CD8-positive, alpha-beta memory T cell (primary cell): Measurements from ENCODE around the gene RAB11B. TPM values are rescaled to one million over a fixed set of nuclear protein-coding genes. Genes with fewer than 3 reads are reported as not detected.
"Not testable (repeated sequence)": the region's sequence is repeated elsewhere in the genome, so short reads cannot be mapped to it uniquely, and the experiment has no call there.

ENCODE experiments used
- CTCF ChIA-PET: fragments of 350-600 bp; sonication (Branson Sonifier 250); formaldehyde crosslinking; loops from one replicate; lab custom pipeline; 2021; ENCODE audit warnings: antibody characterized with exemption; lab: Charles Lee
- POLR2A ChIA-PET: fragments of 350-600 bp; sonication (Branson Sonifier 250); formaldehyde crosslinking; loops from one replicate; lab custom pipeline; 2021; ENCODE audit warnings: antibody characterized with exemption; lab: Charles Lee
- DNase-seq, 5 donors: peaks; one replicate each; pipeline versions ENCODE4 v3.0.0 to v3.0.0-alpha.2; 2020 to 2022; ENCODE audit warnings: mixed read lengths in 1 of 5
- H3K27ac ChIP-seq: one replicate; pipeline ENCODE4 v1.7.0; 2013; ENCODE audit warnings: low read depth, mild to moderate bottlenecking, low read length, moderate library complexity
- H3K27me3 ChIP-seq: 2 replicates; pipeline ENCODE4 v1.7.0; 2013; ENCODE audit warnings: low read length, mild to moderate bottlenecking; ENCODE audit not compliant: insufficient read depth, poor library complexity, severe bottlenecking
- H3K36me3 ChIP-seq: 2 replicates; pipeline ENCODE4 v1.7.0; 2013; ENCODE audit warnings: mild to moderate bottlenecking, low read length, moderate library complexity; ENCODE audit not compliant: insufficient read depth
- H3K4me1 ChIP-seq: 2 replicates; pipeline ENCODE4 v1.7.0; 2013; ENCODE audit warnings: mild to moderate bottlenecking, low read length, moderate library complexity; ENCODE audit not compliant: insufficient read depth
- H3K4me3 ChIP-seq: 2 replicates; pipeline ENCODE4 v1.7.0; 2013; ENCODE audit warnings: mild to moderate bottlenecking, low read length
- H3K9me3 ChIP-seq: 2 replicates; pipeline ENCODE4 v1.7.0; 2013; ENCODE audit warnings: mild to moderate bottlenecking, low read length
- H3K27ac Mint-ChIP-seq, 8 donors: one replicate each; pipeline ENCODE4 v1.8.0; 2020 to 2021; ENCODE audit warnings: mixed read lengths in 8 of 8, mild to moderate bottlenecking in 6 of 8, inconsistent platforms in 3 of 8, moderate library complexity in 3 of 8
- H3K27me3 Mint-ChIP-seq, 2 donors: one replicate each; pipeline ENCODE4 v1.8.0; 2020 to 2021; ENCODE audit warnings: mixed read lengths in 2 of 2, mild to moderate bottlenecking in 1 of 2, moderate library complexity in 1 of 2
- H3K36me3 Mint-ChIP-seq, 3 donors: one replicate each; pipeline ENCODE4 v1.8.0; 2020 to 2021; ENCODE audit warnings: mixed read lengths in 3 of 3, inconsistent platforms in 1 of 3, mild to moderate bottlenecking in 1 of 3
- H3K4me1 Mint-ChIP-seq, 3 donors: one replicate each; pipeline ENCODE4 v1.8.0; 2020 to 2021; ENCODE audit warnings: mixed read lengths in 3 of 3, inconsistent platforms in 1 of 3, mild to moderate bottlenecking in 1 of 3
- H3K4me3 Mint-ChIP-seq, 7 donors: one replicate each; pipeline ENCODE4 v1.8.0; 2020 to 2021; ENCODE audit warnings: mixed read lengths in 7 of 7, mild to moderate bottlenecking in 6 of 7, moderate library complexity in 4 of 7, inconsistent platforms in 2 of 7
- H3K9me3 Mint-ChIP-seq, 5 donors: one replicate each; pipeline ENCODE4 v1.8.0; 2020 to 2022; ENCODE audit warnings: mixed read lengths in 5 of 5, mild to moderate bottlenecking in 3 of 5, moderate library complexity in 2 of 5, inconsistent platforms in 1 of 5
- polyA plus RNA-seq: library from polyadenylated mRNA; unstranded; fragments of 300-500 nt; fragmentation: Illumina TruSeq; gene quantifications from one replicate; pipeline ENCODE4 v1.2.3, GENCODE V29; 2021
- total RNA-seq, 2 experiments: library from RNA; stranded (reverse); gene quantifications; one replicate each; pipeline ENCODE4 v1.2.3, GENCODE V29; 2021

Gene RAB11B
- total and polyA plus RNA-seq, 3 experiments from 2014 or later = 61.7 to 87.4 (median 69.7) TPM

GRCh38 chr19:8429044-8429443 lies 38.9 kb downstream of the RAB11B start:
- DNase-seq = no peak
- POLR2A ChIA-PET = no interaction called here
- Histone ChIP-seq H3K36me3 (no peaks in the 10 kb centered on the region), H3K27me3 (no peaks in the 10 kb centered on the region), H3K4me3 (no peak overlapping the region), H3K27ac (no peak overlapping the region), H3K9me3 (no peaks in the 10 kb centered on the region), H3K4me1 (no peaks in the 10 kb centered on the region)
- H3K27ac Mint-ChIP-seq = peak overlapping the region in 1 of 8 donors; percentile 24
- no peaks in the 10 kb centered on the region for H3K4me1 Mint-ChIP-seq
- peaks cover 0 to 34% (median 8%) of the 10 kb centered on the region in 3 donors for H3K36me3 Mint-ChIP-seq
- H3K9me3 Mint-ChIP-seq = no peaks in the 10 kb centered on the region
- H3K4me3 Mint-ChIP-seq = no peak overlapping the region
- no peaks in the 10 kb centered on the region for H3K27me3 Mint-ChIP-seq
- CTCF ChIA-PET = no interaction called here

GRCh38 chr19:8429826-8430225 lies 39.7 kb downstream of the RAB11B start:
- Histone ChIP-seq H3K36me3 (no peaks in the 10 kb centered on the region), H3K9me3 (no peaks in the 10 kb centered on the region), H3K4me1 (no peaks in the 10 kb centered on the region), H3K27me3 (no peaks in the 10 kb centered on the region), H3K4me3 (no peak overlapping the region), H3K27ac (no peak overlapping the region)
- ChIA-PET POLR2A (no interaction called here), CTCF (interaction anchor here (2.0 kb wide), 1 partner anchor 149 kb away, joined by 4 read pairs; no protein-coding TSS in a partner anchor)
- no peaks in the 10 kb centered on the region for H3K27me3 Mint-ChIP-seq
- H3K9me3 Mint-ChIP-seq = no peaks in the 10 kb centered on the region
- peaks cover 0 to 30% (median 8%) of the 10 kb centered on the region in 3 donors for H3K36me3 Mint-ChIP-seq
- no peak overlapping the region for H3K4me3 Mint-ChIP-seq
- H3K4me1 Mint-ChIP-seq = no peaks in the 10 kb centered on the region
- H3K27ac Mint-ChIP-seq = peak overlapping the region in 1 of 8 donors; percentile 46
- no peak for DNase-seq

GRCh38 chr19:8430650-8431049 lies 40.5 kb downstream of the RAB11B start:
- Histone ChIP-seq H3K36me3 (no peaks in the 10 kb centered on the region), H3K27ac (no peak overlapping the region), H3K27me3 (no peaks in the 10 kb centered on the region), H3K4me3 (no peak overlapping the region), H3K9me3 (no peaks in the 10 kb centered on the region), H3K4me1 (no peaks in the 10 kb centered on the region)
- ChIA-PET CTCF (interaction anchor here (0.6 to 2.0 kb wide), 2 partner anchors 10 to 148 kb away, joined by 3 to 4 read pairs; no protein-coding TSS in a partner anchor), POLR2A (no interaction called here)
- Mint-ChIP-seq H3K4me1 (no peaks in the 10 kb centered on the region), H3K4me3 (no peak overlapping the region), H3K27me3 (no peaks in the 10 kb centered on the region), H3K27ac (peak overlapping the region in 1 of 8 donors; percentile 44), H3K36me3 (peaks cover 0 to 30% (median 10%) of the 10 kb centered on the region in 3 donors), H3K9me3 (no peaks in the 10 kb centered on the region)
- no peak for DNase-seq

- H3K4me3 Mint-ChIP-seq = no peak overlapping the region
- DNase-seq = no peak
- H3K27ac ChIP-seq = no peak overlapping the region
- H3K4me1 Mint-ChIP-seq = no peaks in the 10 kb centered on the region
- H3K4me1 ChIP-seq = no peaks in the 10 kb centered on the region
- no peaks in the 10 kb centered on the region for H3K27me3 ChIP-seq
- no peak overlapping the region for H3K27ac Mint-ChIP-seq
- ChIA-PET CTCF (interaction anchor here (1.7 kb wide), 1 partner anchor 25 kb away, joined by 4 read pairs; the partner anchor contains the start of gene MARCHF2), POLR2A (no interaction called here)
- H3K9me3 ChIP-seq = no peaks in the 10 kb centered on the region
- H3K27me3 Mint-ChIP-seq = no peaks in the 10 kb centered on the region
- no peaks in the 10 kb centered on the region for H3K9me3 Mint-ChIP-seq
- H3K4me3 ChIP-seq = no peak overlapping the region
- no peaks in the 10 kb centered on the region for H3K36me3 ChIP-seq
- H3K36me3 Mint-ChIP-seq = peaks cover 0 to 15% (median 2%) of the 10 kb centered on the region in 3 donors
These were observed 48.1 kb downstream of the RAB11B start for GRCh38 chr19:8438236-8438635.

- Histone ChIP-seq H3K4me3 (no peak overlapping the region), H3K4me1 (peaks cover 12% of the 10 kb centered on the region), H3K36me3 (peaks cover 6% of the 10 kb centered on the region), H3K9me3 (no peaks in the 10 kb centered on the region), H3K27me3 (no peaks in the 10 kb centered on the region), H3K27ac (no peak overlapping the region)
- peaks cover 0 to 30% (median 4%) of the 10 kb centered on the region in 3 donors for H3K36me3 Mint-ChIP-seq
- ChIA-PET CTCF (interaction anchor here (0.8 to 1.4 kb wide), 4 partner anchors 8 to 139 kb away, joined by 3 to 5 read pairs (median 3); partner anchors contain the start of gene MARCHF2), POLR2A (interaction anchor here (0.8 kb wide), 1 partner anchor 136 kb away, joined by 3 read pairs; the partner anchor contains the start of gene MYO1F)
- no peak for DNase-seq
- H3K4me1 Mint-ChIP-seq = peaks cover 21 to 24% (median 23%) of the 10 kb centered on the region in 3 donors
- H3K9me3 Mint-ChIP-seq = no peaks in the 10 kb centered on the region
- peak overlapping the region in 4 of 7 donors; percentile 32 to 74 (median 40) for H3K4me3 Mint-ChIP-seq
- H3K27me3 Mint-ChIP-seq = no peaks in the 10 kb centered on the region
- peak overlapping the region in 1 of 8 donors; percentile 62 for H3K27ac Mint-ChIP-seq
These were observed 51.8 kb downstream of the RAB11B start for GRCh38 chr19:8441725-8442544.

GRCh38 chr19:8444140-8444676 lies 54.0 kb downstream of the RAB11B start:
- not testable (repeated sequence) for H3K27me3 Mint-ChIP-seq

GRCh38 chr19:8444677-8445487 lies 54.7 kb downstream of the RAB11B start, which contains the start of gene HNRNPM:
Gene HNRNPM (plus strand): TSS chr19:8444975. CDS start chr19:8444999, 24 bp downstream.
- H3K27me3 ChIP-seq = no peaks in the 10 kb centered on the region
- H3K9me3 Mint-ChIP-seq = no peaks in the 10 kb centered on the region
- peaks cover 39% of the 10 kb centered on the region for H3K4me1 ChIP-seq
- H3K27ac Mint-ChIP-seq = peak within 1 kb of the TSS; percentile 93 to 100 (median 99)
- H3K9me3 ChIP-seq = no peaks in the 10 kb centered on the region
- peak; percentile 100 for DNase-seq
- peak within 1 kb of the TSS; percentile 83 for H3K4me3 ChIP-seq
- ChIA-PET POLR2A (interaction anchor here (0.5 to 3.2 kb wide), 12 partner anchors 11 to 216 kb away, joined by 3 to 16 read pairs (median 4); partner anchors contain the start of genes MARCHF2, RPS28 and ZNF414), CTCF (interaction anchor here (1.0 to 1.9 kb wide), 8 partner anchors 17 to 134 kb away, joined by 3 to 10 read pairs (median 3); partner anchors contain the start of gene MARCHF2)
- H3K4me1 Mint-ChIP-seq = peaks cover 41 to 50% (median 49%) of the 10 kb centered on the region in 3 donors
- H3K4me3 Mint-ChIP-seq = peak within 1 kb of the TSS; percentile 93 to 100 (median 98)
- H3K36me3 ChIP-seq = peaks cover 7% of the 10 kb centered on the region
- peak within 1 kb of the TSS; percentile 96 for H3K27ac ChIP-seq
- no peaks in the 10 kb centered on the region for H3K27me3 Mint-ChIP-seq
- peaks cover 0 to 37% (median 9%) of the 10 kb centered on the region in 3 donors for H3K36me3 Mint-ChIP-seq

More at GRCh38 chr19:8444140-8444676, 54.0 kb downstream of the RAB11B start:
- Mint-ChIP-seq H3K36me3 (peaks cover 0 to 35% (median 9%) of the 10 kb centered on the region in 3 donors), H3K4me3 (peak overlapping the region; percentile 93 to 100 (median 98)), H3K4me1 (peaks cover 37 to 45% (median 45%) of the 10 kb centered on the region in 3 donors), H3K27ac (peak overlapping the region; percentile 93 to 100 (median 99))
- H3K27me3 ChIP-seq, H3K36me3 ChIP-seq, H3K9me3 ChIP-seq, H3K9me3 Mint-ChIP-seq, DNase-seq: not testable (repeated sequence)
- POLR2A ChIA-PET = interaction anchor here (0.5 to 3.2 kb wide), 12 partner anchors 11 to 217 kb away, joined by 3 to 16 read pairs (median 4); partner anchors contain the start of genes MARCHF2, RPS28 and ZNF414
- CTCF ChIA-PET = interaction anchor here (1.2 to 1.9 kb wide), 6 partner anchors 18 to 127 kb away, joined by 3 to 10 read pairs (median 3); partner anchors contain the start of gene MARCHF2
- H3K4me3 ChIP-seq = peak overlapping the region; percentile 83
- peaks cover 32% of the 10 kb centered on the region for H3K4me1 ChIP-seq
- peak overlapping the region; percentile 55 for H3K27ac ChIP-seq
